Measurements from ENCODE around the gene ASB4. TPM values are rescaled to one million over a fixed set of nuclear protein-coding genes. Genes with fewer than 3 reads are reported as not detected.
"Not testable (repeated sequence)": the region's sequence is repeated elsewhere in the genome, so short reads cannot be mapped to it uniquely, and the experiment has no call there.

The ASB4 gene
- total RNA-seq, 1 experiment from 2014 or later, result not detected

DNA sequence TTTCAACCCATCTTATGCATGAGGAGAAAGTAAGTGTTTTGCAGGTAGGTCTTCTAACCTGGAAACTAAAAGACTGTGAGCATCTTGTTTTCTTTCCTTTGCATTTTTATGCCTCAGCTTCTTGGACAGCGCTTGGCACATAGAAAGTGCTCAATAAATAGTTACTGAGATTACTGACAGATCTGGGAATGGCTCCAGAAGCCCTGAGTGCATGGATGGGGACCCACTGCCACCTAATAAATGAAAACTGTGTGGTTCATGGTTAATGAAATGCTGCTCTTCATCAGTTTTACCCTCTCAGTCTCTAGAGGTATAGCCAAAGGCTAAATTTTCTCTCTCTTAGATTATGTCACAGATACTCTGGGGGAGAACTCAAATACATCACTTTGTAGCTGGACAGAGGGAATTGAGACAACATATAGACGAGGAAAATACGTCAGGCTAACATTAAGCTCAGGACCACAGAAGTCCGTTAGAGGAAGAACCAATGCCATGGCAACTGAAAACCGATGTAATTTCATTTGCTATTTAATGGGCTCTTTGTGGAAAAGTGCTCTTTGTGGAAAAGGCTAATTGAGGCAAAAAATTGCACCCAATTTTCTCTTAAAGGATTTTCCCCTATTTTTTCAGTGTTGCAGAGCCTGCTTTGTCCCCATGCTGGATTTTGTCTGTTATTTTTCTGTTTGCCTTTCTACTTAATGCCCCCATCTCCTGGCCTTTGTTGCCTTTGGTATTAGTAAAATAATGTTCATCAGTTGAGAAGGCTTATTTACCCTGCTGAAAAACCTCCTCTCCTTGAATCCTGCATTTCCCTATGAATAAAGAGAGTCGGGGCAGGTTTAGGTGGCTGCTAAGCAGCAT is 17.8 kb downstream of the ASB4 start:
- Histone ChIP-seq H3K27me3 (ENCODE audit: low read length) (0 out of 2 replicates have a peak, but pooled peaks cover 3% of the 10 kb centered on the region), H3K4me2 (ENCODE audit: low read length) (no peak overlapping the region), H3K9ac (ENCODE audit: low read length) (no peak overlapping the region), H3K4me1 (ENCODE audit: insufficient read depth, low read length) (peaks cover 26% of the 10 kb centered on the region), H3K79me2 (ENCODE audit: low read length) (no peaks in the 10 kb centered on the region), H4K20me1 (ENCODE audit: low read length) (no peaks in the 10 kb centered on the region), H3F3A (ENCODE audit: low read length, unreplicated experiment) (no peaks in the 10 kb centered on the region), H2AFZ (ENCODE audit: low read length) (no peak overlapping the region), H3K27ac (ENCODE audit: low read length) (no peak overlapping the region), H3K9me2 (replicated peaks; ENCODE audit: low read length) (no peaks in the 10 kb centered on the region), H3K9me3 (ENCODE audit: low read length) (no peaks in the 10 kb centered on the region), H3K36me3 (ENCODE audit: low read depth, low read length) (no peaks in the 10 kb centered on the region), H3K4me3 (ENCODE audit: low read length) (no peak overlapping the region)
- no TSS peak for BruUV-seq (replicated peaks)
- intact Hi-C loops (cut with micrococcal nuclease), result no loop called here
- DNase-seq (no peak), ATAC-seq (no peak)
- TF ChIP-seq EZH2phosphoT487 (IDR thresholded peaks at IDR 0.05; ENCODE audit: borderline replicate concordance, low read length), result no peak
- TF ChIP-seq, protein P1, sequence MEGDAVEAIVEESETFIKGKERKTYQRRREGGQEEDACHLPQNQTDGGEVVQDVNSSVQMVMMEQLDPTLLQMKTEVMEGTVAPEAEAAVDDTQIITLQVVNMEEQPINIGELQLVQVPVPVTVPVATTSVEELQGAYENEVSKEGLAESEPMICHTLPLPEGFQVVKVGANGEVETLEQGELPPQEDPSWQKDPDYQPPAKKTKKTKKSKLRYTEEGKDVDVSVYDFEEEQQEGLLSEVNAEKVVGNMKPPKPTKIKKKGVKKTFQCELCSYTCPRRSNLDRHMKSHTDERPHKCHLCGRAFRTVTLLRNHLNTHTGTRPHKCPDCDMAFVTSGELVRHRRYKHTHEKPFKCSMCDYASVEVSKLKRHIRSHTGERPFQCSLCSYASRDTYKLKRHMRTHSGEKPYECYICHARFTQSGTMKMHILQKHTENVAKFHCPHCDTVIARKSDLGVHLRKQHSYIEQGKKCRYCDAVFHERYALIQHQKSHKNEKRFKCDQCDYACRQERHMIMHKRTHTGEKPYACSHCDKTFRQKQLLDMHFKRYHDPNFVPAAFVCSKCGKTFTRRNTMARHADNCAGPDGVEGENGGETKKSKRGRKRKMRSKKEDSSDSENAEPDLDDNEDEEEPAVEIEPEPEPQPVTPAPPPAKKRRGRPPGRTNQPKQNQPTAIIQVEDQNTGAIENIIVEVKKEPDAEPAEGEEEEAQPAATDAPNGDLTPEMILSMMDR (conservative IDR thresholded peaks at IDR 0.05; ENCODE audit: low read depth, low read length), result no peak
- no peak for TF ChIP-seq EZH2 (IDR thresholded peaks at IDR 0.05; ENCODE audit: low read length, unreplicated experiment)
- ChIA-PET CTCF (interaction anchor here (0.9 kb wide), 1 partner anchor 8 kb away, joined by 3 read pairs; no protein-coding TSS in a partner anchor), POLR2A (ENCODE audit: unreplicated experiment) (no interaction called here)

DNA sequence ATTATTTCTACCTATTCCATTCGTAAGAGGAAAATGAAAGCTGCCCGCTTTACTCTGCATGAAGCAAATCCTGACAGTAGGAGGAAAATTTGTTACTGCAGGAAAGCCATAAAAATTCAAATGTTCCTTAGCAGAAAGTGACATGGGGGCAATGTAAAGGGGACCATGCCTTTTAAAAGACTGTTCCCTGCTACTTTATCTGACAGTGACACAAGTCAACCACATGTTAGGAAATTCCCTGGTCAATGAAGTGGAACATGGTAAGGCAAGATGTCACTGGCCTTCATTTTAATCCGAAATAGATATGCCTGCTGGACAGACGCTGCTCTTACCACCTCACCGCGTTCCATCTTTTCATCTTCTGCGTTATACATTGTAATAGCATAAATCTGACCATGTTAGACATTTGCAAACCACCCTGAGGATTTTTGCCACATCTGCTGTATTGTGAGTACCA is 18.4 kb downstream of the ASB4 start:
- BruUV-seq (replicated peaks); H2AFZ ChIP-seq (ENCODE audit: low read length); H3K27me3 ChIP-seq (ENCODE audit: low read length); ATAC-seq; H3K9me3 ChIP-seq (ENCODE audit: low read length); POLR2A ChIA-PET (ENCODE audit: unreplicated experiment); H3K79me2 ChIP-seq (ENCODE audit: low read length); H3K27ac ChIP-seq (ENCODE audit: low read length); H3K9ac ChIP-seq (ENCODE audit: low read length); H3K36me3 ChIP-seq (ENCODE audit: low read depth, low read length); H3K4me3 ChIP-seq (ENCODE audit: low read length); H4K20me1 ChIP-seq (ENCODE audit: low read length); DNase-seq; H3K9me2 ChIP-seq (replicated peaks; ENCODE audit: low read length); H3K4me2 ChIP-seq (ENCODE audit: low read length); H3F3A ChIP-seq (ENCODE audit: low read length, unreplicated experiment); intact Hi-C loops (cut with micrococcal nuclease); CTCF ChIA-PET: not testable (repeated sequence)
- peaks cover 26% of the 10 kb centered on the region for H3K4me1 ChIP-seq (ENCODE audit: insufficient read depth, low read length)

DNA sequence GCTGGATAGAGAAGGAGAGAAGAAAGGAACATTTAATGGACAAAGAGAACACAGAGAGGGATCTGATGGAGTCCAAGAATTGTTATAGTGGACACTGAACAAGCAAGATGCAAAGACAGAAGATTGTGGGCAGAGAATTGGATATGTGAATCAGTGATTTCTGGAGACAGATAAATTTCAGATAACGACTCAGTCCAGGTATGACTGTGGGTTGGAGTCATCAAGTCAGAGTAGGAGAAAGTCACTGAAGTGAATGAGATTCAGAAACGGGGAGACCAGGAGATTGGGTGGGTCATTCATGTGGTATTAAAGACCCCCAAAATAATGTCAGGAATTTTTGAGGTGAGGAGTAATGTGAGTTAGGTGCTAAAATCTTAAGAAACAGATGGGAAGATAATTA is 23.0 kb downstream of the ASB4 start:
- ATAC-seq, result no peak
- intact Hi-C loops (cut with micrococcal nuclease), result no loop called here
- CTCF ChIA-PET, result interaction anchor here (0.6 kb wide), 1 partner anchor 13 kb away, joined by 4 read pairs; no protein-coding TSS in a partner anchor

More for the DNA sequence above, 23.0 kb downstream of the ASB4 start:
- POLR2A ChIA-PET (ENCODE audit: unreplicated experiment), result no interaction called here
- Histone ChIP-seq H2AFZ (ENCODE audit: low read length) (no peak overlapping the region), H3F3A (ENCODE audit: low read length, unreplicated experiment) (no peaks in the 10 kb centered on the region), H3K9ac (ENCODE audit: low read length) (no peak overlapping the region), H3K9me3 (ENCODE audit: low read length) (no peaks in the 10 kb centered on the region), H3K27me3 (ENCODE audit: low read length) (0 out of 2 replicates have a peak, but pooled peaks cover 3% of the 10 kb centered on the region), H4K20me1 (ENCODE audit: low read length) (no peaks in the 10 kb centered on the region), H3K36me3 (ENCODE audit: low read depth, low read length) (no peaks in the 10 kb centered on the region), H3K79me2 (ENCODE audit: low read length) (no peaks in the 10 kb centered on the region), H3K4me2 (ENCODE audit: low read length) (no peak overlapping the region), H3K4me3 (ENCODE audit: low read length) (no peak overlapping the region), H3K9me2 (replicated peaks; ENCODE audit: low read length) (no peaks in the 10 kb centered on the region), H3K27ac (ENCODE audit: low read length) (no peak overlapping the region), H3K4me1 (ENCODE audit: insufficient read depth, low read length) (no peaks in the 10 kb centered on the region)
- BruUV-seq (replicated peaks), result no TSS peak
- TF ChIP-seq, protein P1 (conservative IDR thresholded peaks at IDR 0.05; ENCODE audit: low read depth, low read length), result no peak
- no peak for TF ChIP-seq EZH2phosphoT487 (IDR thresholded peaks at IDR 0.05; ENCODE audit: borderline replicate concordance, low read length)
- no peak for DNase-seq

Data from PC-3 (cell line).